GM18951 (cell line): ENCODE measurements around the gene TMEM145.

Experiments used
- POLR2A ChIP-seq: IDR thresholded peaks from 4 replicates; pipeline ENCODE4 v1.6.1; 2011; ENCODE audit warnings: mild to moderate bottlenecking; ENCODE audit not compliant: insufficient read length, insufficient read depth; ENCODE audit errors: extremely low read depth
- in situ Hi-C: fragments of 300-500 bp; cut with MboI; formaldehyde crosslinking; loops from one replicate; pipeline ENCODE4 v1.12.0; 2022; ENCODE audit warnings: low sequenced_read_pairs, mixed read lengths, inconsistent platforms; ENCODE audit not compliant: unreplicated experiment

Gene TMEM145

GRCh38 chr19:42295342-42295741 lies 17.8 kb upstream of the TMEM145 start:
- TF ChIP-seq POLR2A = no peak
- in situ Hi-C loops = loop anchor here (25.0 kb wide), 1 partner anchor 183 kb away; no protein-coding TSS in a partner anchor

DNA sequence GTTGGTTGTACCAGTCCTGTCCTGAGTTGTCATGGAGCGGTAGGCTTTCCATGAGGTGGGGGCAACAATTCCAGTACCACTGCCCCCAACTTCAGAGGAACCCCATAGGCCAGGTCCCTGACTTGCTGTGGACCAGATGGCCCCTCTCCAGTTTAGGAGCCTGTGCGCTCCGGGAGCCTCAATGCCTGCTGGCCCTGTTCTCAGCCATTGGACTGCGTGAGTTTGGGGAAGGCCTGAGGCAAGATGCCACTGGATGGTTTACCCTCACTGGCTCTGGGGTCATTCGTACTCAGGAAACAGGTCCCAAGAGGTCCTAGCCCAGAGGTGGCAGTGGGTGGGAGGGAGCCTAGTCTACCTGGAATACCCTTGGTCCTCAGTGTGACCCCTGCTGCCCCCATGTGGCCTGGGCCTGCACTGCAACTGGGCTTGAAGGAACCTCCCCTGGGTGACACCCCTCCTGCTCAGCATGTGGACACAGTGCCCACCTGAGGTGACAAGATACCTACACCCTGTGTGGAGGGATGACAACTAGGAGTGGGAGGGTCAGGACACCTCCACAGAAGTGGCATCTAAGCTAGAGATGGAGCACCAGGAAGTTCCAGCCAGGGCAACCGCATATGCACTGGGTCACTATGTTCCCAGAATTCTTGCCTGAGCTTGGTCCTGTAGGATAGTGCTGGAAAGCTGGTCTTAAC lies 17.1 kb upstream of the TMEM145 start:
- in situ Hi-C loops = loop anchor here (25.0 kb wide), 1 partner anchor 184 kb away; no protein-coding TSS in a partner anchor

DNA sequence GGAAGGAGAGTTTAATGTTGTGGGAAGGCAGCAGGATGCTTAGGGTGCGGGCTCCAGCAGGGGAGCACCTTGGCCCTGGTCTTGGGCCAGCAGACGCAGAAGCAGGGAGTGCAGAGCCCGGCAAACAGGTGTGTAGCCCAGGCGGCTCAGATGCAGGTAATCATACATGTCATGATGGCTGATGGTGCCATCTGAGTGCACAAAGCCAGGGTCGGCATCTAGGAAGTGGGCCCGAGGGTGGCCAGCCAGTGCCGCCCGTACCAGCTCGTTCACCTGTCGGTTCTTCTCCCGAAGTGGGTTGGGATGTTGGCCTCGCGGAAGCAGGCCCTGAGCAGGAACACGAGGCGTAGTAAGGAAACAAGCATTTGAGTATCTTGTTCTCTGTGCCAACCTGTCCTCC lies 16.1 kb upstream of the TMEM145 start:
- TF ChIP-seq POLR2A = no peak
- in situ Hi-C loops = loop anchor here (25.0 kb wide), 1 partner anchor 185 kb away; no protein-coding TSS in a partner anchor

More for the DNA sequence above, 17.1 kb upstream of the TMEM145 start:
- no peak for TF ChIP-seq POLR2A

- in situ Hi-C loops = no loop called here
- TF ChIP-seq POLR2A = no peak
These were observed 11.4 kb upstream of the TMEM145 start, which contains the start of gene PRR19 for GRCh38 chr19:42301646-42302203. TSS of gene PRR19 (plus strand) at chr19:42302132. CDS start at chr19:42309585, 7,453 bp downstream.

GRCh38 chr19:42303101-42303464 lies 10.0 kb upstream of the TMEM145 start:
- no peak for TF ChIP-seq POLR2A
- in situ Hi-C loops = no loop called here

GRCh38 chr19:42303876-42304275 lies 9.2 kb upstream of the TMEM145 start:
- in situ Hi-C loops = no loop called here
- no peak for TF ChIP-seq POLR2A

DNA sequence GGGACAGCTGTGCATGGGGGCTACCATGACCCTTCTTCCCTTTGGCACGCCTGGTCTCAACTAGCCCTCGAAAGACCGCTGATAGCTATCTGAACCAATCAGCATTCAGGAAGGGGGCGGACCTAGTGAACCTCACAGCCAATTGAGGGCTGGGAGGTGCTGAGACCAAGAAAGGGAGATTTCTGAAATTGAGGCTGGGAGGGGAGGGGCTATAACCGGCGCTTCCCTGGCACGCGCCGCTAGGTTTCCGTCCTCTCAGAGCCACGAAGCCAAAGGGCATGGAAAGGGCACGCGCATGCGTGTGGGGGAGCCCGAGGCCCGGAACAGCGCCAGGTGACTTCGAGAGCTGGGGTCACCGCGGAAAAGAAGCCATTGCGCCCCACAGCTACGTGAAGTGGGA lies 6.5 kb upstream of the TMEM145 start:
- in situ Hi-C loops = no loop called here
- no peak for TF ChIP-seq POLR2A

DNA sequence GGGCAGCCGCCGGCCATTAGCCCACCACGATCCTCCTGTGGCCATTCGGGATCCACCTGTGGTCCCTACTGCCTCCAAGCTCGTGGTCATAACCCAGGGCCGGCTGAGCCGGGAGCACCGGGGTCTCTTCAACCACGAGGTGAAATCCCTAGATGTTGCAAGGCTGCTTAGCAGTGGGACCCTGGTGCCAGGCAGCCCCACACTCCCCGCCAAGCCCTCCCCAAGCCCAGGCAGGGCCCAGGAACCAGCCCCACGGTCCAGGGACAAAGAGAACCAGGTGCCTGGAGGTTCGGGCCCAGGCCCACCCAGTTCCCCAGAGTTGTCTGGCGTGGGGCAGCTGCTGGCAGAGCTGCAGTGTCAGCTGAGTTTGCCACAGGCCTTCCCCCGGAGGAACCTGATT lies 3.4 kb upstream of the TMEM145 start:
- in situ Hi-C loops = no loop called here
- TF ChIP-seq POLR2A = no peak

- in situ Hi-C loops = no loop called here
These were observed 1.5 kb upstream of the TMEM145 start for GRCh38 chr19:42311657-42312056.

DNA sequence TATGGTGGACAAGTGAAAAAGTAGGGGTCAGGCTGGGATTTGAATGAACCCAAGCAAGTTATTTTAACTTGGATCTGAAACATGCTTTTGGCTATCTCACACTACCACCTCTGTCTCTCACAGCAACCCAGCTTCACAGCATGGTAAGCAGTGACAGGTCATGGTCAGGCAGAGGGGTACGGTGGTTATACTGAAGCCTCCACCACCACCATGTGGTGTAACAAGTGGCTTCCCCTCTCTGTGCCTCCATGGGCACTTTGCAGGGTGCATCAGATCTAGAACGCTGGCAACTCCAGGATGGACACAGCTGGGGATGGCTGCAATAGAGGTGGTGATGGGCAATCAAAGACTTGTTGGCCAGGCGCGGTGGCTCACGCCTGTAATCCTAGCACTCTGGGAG lies 739 bp upstream of the TMEM145 start:
- in situ Hi-C loops = no loop called here
- TF ChIP-seq POLR2A = no peak

More at GRCh38 chr19:42311657-42312056, 1.5 kb upstream of the TMEM145 start:
- TF ChIP-seq POLR2A = no peak

DNA sequence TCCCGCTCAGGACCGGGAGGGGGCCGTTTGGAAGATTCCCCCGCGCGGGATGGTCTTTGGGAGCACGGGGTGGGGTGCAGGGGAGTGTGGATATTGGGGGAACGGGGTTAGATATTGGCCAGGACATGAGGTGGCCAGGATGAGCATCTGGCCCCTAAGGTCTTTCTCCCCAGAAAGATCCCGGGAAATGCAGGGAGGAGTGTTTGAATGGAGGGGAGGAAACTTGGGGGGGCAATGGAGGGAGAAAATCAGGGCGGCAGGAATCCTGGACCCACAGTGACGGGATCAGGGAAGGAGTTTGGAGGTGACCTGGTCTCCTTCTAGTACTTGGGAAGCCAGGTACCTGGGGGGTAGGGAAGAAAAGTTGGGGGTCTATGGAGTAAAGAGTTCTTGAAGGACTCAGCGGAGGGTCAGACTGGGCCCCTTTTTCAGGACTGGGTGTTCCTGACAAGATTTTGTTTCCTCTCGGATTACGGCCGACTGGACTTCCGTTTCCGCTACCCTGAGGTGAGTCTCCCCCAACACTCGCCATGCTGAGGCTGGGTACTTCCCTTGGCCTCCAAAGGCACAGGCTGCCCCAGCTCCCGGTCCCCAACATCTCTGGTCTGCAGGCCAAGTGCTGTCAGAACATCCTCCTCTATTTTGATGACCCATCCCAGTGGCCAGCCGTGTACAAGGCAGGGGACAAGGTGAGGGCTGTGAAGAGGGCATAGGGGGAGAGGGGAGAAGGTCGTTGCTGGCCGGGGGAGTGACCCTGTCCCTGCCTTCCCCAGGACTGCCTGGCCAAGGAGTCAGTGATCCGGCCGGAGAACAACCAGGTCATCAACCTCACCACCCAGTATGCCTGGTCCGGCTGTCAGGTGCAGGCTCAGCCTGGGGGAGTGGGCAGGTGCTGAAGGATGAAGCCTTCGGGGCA lies 989 bp downstream of the TMEM145 start:
- in situ Hi-C loops = no loop called here
- TF ChIP-seq POLR2A = no peak

DNA sequence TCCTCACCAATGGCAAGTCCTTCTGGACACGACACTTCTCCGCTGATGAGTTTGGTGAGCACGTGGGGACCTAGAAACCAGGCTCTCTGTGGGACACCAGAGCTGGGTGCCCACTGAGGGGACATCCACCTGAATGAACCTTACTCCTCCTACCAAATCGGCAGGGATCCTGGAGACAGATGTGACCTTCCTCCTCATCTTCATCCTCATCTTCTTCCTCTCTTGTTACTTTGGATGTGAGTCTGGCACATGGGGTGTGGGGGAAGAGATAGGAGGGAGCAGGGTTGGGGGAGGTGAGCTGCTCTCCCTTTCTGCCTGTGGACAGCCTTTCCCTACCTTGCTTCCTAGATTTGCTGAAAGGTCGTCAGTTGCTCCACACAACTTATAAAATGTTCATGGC lies 1.9 kb downstream of the TMEM145 start:
- in situ Hi-C loops = no loop called here

More for the DNA sequence above, 1.9 kb downstream of the TMEM145 start:
- TF ChIP-seq POLR2A = no peak
